ENCODE results near the gene MAST4. TPM values are rescaled to one million over a fixed set of nuclear protein-coding genes. Genes with fewer than 3 reads are reported as not detected.

Gene MAST4
- total RNA-seq, 2 donors from 2014 or later: 36.8 to 45.7 TPM

DNA sequence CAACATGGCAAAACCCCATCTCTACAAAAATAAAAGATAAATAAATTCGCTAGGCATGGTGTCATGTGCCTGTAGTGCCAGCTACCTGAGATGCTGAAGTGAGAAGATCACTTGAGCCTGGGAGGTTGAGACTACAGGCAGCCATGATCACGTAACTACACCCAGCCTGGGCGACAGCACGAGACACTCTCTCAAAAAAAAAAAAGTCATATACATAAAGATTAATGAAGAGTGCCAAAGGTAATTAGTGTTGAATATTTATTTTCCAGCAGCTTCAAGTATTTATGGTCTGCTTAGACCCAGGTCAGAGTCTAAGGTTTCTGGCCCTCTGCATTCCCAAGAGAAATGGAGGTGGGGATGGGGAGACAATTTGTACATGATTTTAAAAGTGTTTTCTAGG, 432.7 kb downstream of the MAST4 start:
- H3K4me1 ChIP-seq (replicated peaks): no peaks in the 10 kb centered on the region
- H3K36me3 ChIP-seq: no peaks in the 10 kb centered on the region
- TF ChIP-seq CTCF (IDR thresholded peaks at IDR 0.05) (no peak), POLR2A (IDR thresholded peaks at IDR 0.05) (no peak), POLR2AphosphoS5 (IDR thresholded peaks at IDR 0.05) (no peak)
- H3K27ac ChIP-seq: no peak overlapping the region
- intact Hi-C loops (cut with DNase I): no loop called here
- no peak for DNase-seq (ENCODE audit: low spot score)
- no peaks in the 10 kb centered on the region for H3K9me3 ChIP-seq
- no peak overlapping the region for H3K4me3 ChIP-seq
- WGBS: 99% methylated on average over 4 of the region's 4 CpGs
- no peaks in the 10 kb centered on the region for H3K27me3 ChIP-seq (replicated peaks; ENCODE audit: insufficient read depth)

- Histone ChIP-seq H3K27ac (no peak overlapping the region), H3K27me3 (replicated peaks; ENCODE audit: insufficient read depth) (no peaks in the 10 kb centered on the region), H3K9me3 (no peaks in the 10 kb centered on the region), H3K36me3 (no peaks in the 10 kb centered on the region), H3K4me1 (replicated peaks) (no peaks in the 10 kb centered on the region), H3K4me3 (no peak overlapping the region)
- intact Hi-C loops (cut with DNase I): no loop called here
- no peak for DNase-seq (ENCODE audit: low spot score)
- TF ChIP-seq POLR2A (IDR thresholded peaks at IDR 0.05) (no peak), CTCF (IDR thresholded peaks at IDR 0.05) (no peak), POLR2AphosphoS5 (IDR thresholded peaks at IDR 0.05) (no peak)
Observed at GRCh38 chr5:67029481-67029880, 433.3 kb downstream of the MAST4 start.

GRCh38 chr5:67030289-67031056, 434.3 kb downstream of the MAST4 start:
- Histone ChIP-seq H3K27me3 (replicated peaks; ENCODE audit: insufficient read depth) (no peaks in the 10 kb centered on the region), H3K4me1 (replicated peaks) (no peaks in the 10 kb centered on the region), H3K4me3 (no peak overlapping the region), H3K27ac (no peak overlapping the region), H3K9me3 (no peaks in the 10 kb centered on the region), H3K36me3 (no peaks in the 10 kb centered on the region)
- no peak for DNase-seq (ENCODE audit: low spot score)
- TF ChIP-seq POLR2AphosphoS5 (IDR thresholded peaks at IDR 0.05) (no peak), CTCF (IDR thresholded peaks at IDR 0.05) (no peak), POLR2A (IDR thresholded peaks at IDR 0.05) (no peak)
- intact Hi-C loops (cut with DNase I): no loop called here
- 25% methylated on average over 2 of the region's 2 CpGs for WGBS

GRCh38 chr5:67031057-67031443, 434.9 kb downstream of the MAST4 start:
- intact Hi-C loops (cut with DNase I): no loop called here
- no peaks in the 10 kb centered on the region for H3K9me3 ChIP-seq
- 13% methylated on average over 3 of the region's 3 CpGs for WGBS
- TF ChIP-seq POLR2AphosphoS5 (IDR thresholded peaks at IDR 0.05) (no peak), POLR2A (IDR thresholded peaks at IDR 0.05) (no peak), CTCF (IDR thresholded peaks at IDR 0.05) (no peak)
- no peaks in the 10 kb centered on the region for H3K4me1 ChIP-seq (replicated peaks)
- no peak overlapping the region for H3K27ac ChIP-seq
- no peaks in the 10 kb centered on the region for H3K27me3 ChIP-seq (replicated peaks; ENCODE audit: insufficient read depth)
- no peak overlapping the region for H3K4me3 ChIP-seq
- no peaks in the 10 kb centered on the region for H3K36me3 ChIP-seq
- DNase-seq (ENCODE audit: low spot score): no peak

DNA sequence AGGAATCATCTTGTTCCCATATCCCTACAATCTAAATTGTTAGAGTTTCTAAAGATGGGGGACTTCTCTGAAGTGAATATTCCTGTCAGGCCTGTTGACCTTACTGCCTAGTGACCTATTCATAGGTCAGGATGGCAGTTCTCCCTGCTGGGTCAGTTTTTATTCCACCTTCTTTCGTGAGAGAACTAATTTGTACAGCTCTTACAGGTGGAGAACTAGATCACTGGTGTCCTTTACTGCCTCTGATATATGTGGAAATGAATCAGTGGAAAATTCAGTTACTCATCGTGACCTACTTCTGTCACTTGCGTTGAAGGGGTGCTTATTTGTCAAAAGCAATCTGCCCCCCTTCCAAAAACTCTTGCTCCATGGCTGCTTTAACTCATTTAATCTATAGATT, 435.5 kb downstream of the MAST4 start:
- Histone ChIP-seq H3K27ac (no peak overlapping the region), H3K4me3 (no peak overlapping the region), H3K27me3 (replicated peaks; ENCODE audit: insufficient read depth) (no peaks in the 10 kb centered on the region), H3K36me3 (no peaks in the 10 kb centered on the region), H3K9me3 (no peaks in the 10 kb centered on the region), H3K4me1 (replicated peaks) (no peaks in the 10 kb centered on the region)
- no peak for DNase-seq (ENCODE audit: low spot score)
- WGBS: 67% methylated on average over 3 of the region's 3 CpGs
- intact Hi-C loops (cut with DNase I): no loop called here
- TF ChIP-seq CTCF (IDR thresholded peaks at IDR 0.05) (no peak), POLR2A (IDR thresholded peaks at IDR 0.05) (no peak), POLR2AphosphoS5 (IDR thresholded peaks at IDR 0.05) (no peak)
